Left lung (tissue), 10 donors: Measurements from ENCODE around the gene TMEM239. TPM values are rescaled to one million over a fixed set of nuclear protein-coding genes. Genes with fewer than 3 reads are reported as not detected.

Experiments used
- ATAC-seq: fragments of 200-7000 bp; cut with Tn5 transposase; one replicate; pipeline ENCODE4 v1.9.1; 2020; ENCODE audit warnings: moderate library complexity
- DNase-seq, 4 donors: peaks; one replicate each; pipeline ENCODE4 v3.0.0-alpha.2; 2013 to 2020
- H3K27ac ChIP-seq, 2 donors: fragments of 200-600 bp; sonication (generic) in 1 of 2; one replicate each; pipeline versions ENCODE4 v1.5.0 to v1.8.0; 2020 to 2021
- H3K27me3 ChIP-seq, 2 donors: fragments of 200-600 bp; sonication (generic) in 1 of 2; one replicate each; pipeline versions ENCODE4 v1.5.0 to v1.8.0; 2020 to 2021
- H3K36me3 ChIP-seq, 2 donors: fragments of 200-600 bp; sonication (generic) in 1 of 2; one replicate each; pipeline versions ENCODE4 v1.5.0 to v1.8.0; 2020 to 2021
- H3K4me1 ChIP-seq, 2 donors: fragments of 200-600 bp; one replicate each; pipeline ENCODE4 v1.8.0; 2021
- H3K4me3 ChIP-seq, 2 donors: fragments of 200-600 bp; sonication (generic) in 1 of 2; one replicate each; pipeline versions ENCODE4 v1.5.0 to v1.8.0; 2020 to 2021; ENCODE audit warnings: mild to moderate bottlenecking in 1 of 2
- H3K9me3 ChIP-seq, 2 donors: fragments of 200-600 bp; sonication (generic) in 1 of 2; one replicate each; pipeline versions ENCODE4 v1.5.0 to v1.8.0; 2020 to 2021
- CTCF ChIP-seq, 2 donors: fragments of 200-600 bp; sonication (generic) in 1 of 2; IDR thresholded peaks; one replicate each; pipeline versions ENCODE4 v1.5.0 to v1.8.0; 2021; ENCODE audit warnings: antibody characterized with exemption in 2 of 2
- intact Hi-C, 2 donors: fragments of 100-400 bp; cut with DNase I; formaldehyde crosslinking; loops; one replicate each; pipeline versions ENCODE4 v1.11.2 to v1.14.2; 2022
- polyA plus RNA-seq, 6 donors: library from polyadenylated mRNA; unstranded; fragments of 120-200 nt; gene quantifications; one replicate each; pipeline ENCODE4 v1.2.1, GENCODE V29; 2013; ENCODE audit not compliant: insufficient read length in 6 of 6
- total RNA-seq, 2 donors: library from RNA; stranded (reverse); fragmentation: NEBNext Ultra II Directional; extraction: Animal tissue kit (Norgen Biotek cat#: 25700); gene quantifications; one replicate each; pipeline ENCODE4 v1.2.1, GENCODE V29; 2021
- donor health status: DM: no; HTN: yes; CAD: no.
- donor health status: DM: no; HTN: no; CAD: no.

The TMEM239 gene
- total and polyA plus RNA-seq, 8 donors: 0.05 TPM; not detected in 7

GRCh38 chr20:2799688-2800520 is 16.3 kb upstream of the TMEM239 start:
- H3K27me3 ChIP-seq: peaks cover 38 to 96% of the 10 kb centered on the region in 2 donors
- H3K27ac ChIP-seq: no peak overlapping the region
- intact Hi-C loops: no loop called here
- peak in 2 of 4 donors; percentile 21 to 33 for DNase-seq
- ATAC-seq: peak; percentile 48
- H3K9me3 ChIP-seq: no peaks in the 10 kb centered on the region
- no peaks in the 10 kb centered on the region for H3K36me3 ChIP-seq
- peaks cover 0 to 25% of the 10 kb centered on the region in 2 donors for H3K4me1 ChIP-seq
- peak overlapping the region; percentile 28 to 31 for H3K4me3 ChIP-seq
- no peak for TF ChIP-seq CTCF (IDR thresholded peaks at IDR 0.05)

GRCh38 chr20:2800521-2801285 is 15.5 kb upstream of the TMEM239 start, which contains the start of gene CPXM1:
Gene CPXM1 (minus strand): TSS chr20:2800627. CDS start chr20:2800572, 55 bp downstream.
- ATAC-seq: peak; percentile 60
- H3K36me3 ChIP-seq: no peaks in the 10 kb centered on the region
- H3K4me1 ChIP-seq: peaks cover 0 to 25% of the 10 kb centered on the region in 2 donors
- peak in 3 of 4 donors; percentile 42 to 77 (median 61) for DNase-seq
- H3K4me3 ChIP-seq: peak within 1 kb of the TSS; percentile 28 to 31
- no peak within 1 kb of the TSS for H3K27ac ChIP-seq
- TF ChIP-seq CTCF (IDR thresholded peaks at IDR 0.05): no peak
- no peaks in the 10 kb centered on the region for H3K9me3 ChIP-seq
- peaks cover 46 to 96% of the 10 kb centered on the region in 2 donors for H3K27me3 ChIP-seq
- intact Hi-C loops: no loop called here

GRCh38 chr20:2801286-2801728 is 14.9 kb upstream of the TMEM239 start:
- ATAC-seq (no peak), DNase-seq (no peak)
- no peak overlapping the region for H3K27ac ChIP-seq
- no peak for TF ChIP-seq CTCF (IDR thresholded peaks at IDR 0.05)
- intact Hi-C loops: no loop called here
- H3K4me3 ChIP-seq: no peak overlapping the region
- H3K36me3 ChIP-seq: no peaks in the 10 kb centered on the region
- H3K4me1 ChIP-seq: peaks cover 0 to 25% of the 10 kb centered on the region in 2 donors
- H3K27me3 ChIP-seq: peaks cover 53 to 98% of the 10 kb centered on the region in 2 donors
- H3K9me3 ChIP-seq: no peaks in the 10 kb centered on the region

GRCh38 chr20:2804041-2804828 is 11.9 kb upstream of the TMEM239 start:
- no peak for DNase-seq
- intact Hi-C loops: no loop called here
- no peak for TF ChIP-seq CTCF (IDR thresholded peaks at IDR 0.05)
- H3K36me3 ChIP-seq: no peaks in the 10 kb centered on the region
- ATAC-seq: no peak
- peaks cover 61 to 100% of the 10 kb centered on the region in 2 donors for H3K27me3 ChIP-seq
- no peaks in the 10 kb centered on the region for H3K9me3 ChIP-seq
- no peak overlapping the region for H3K4me3 ChIP-seq
- peaks cover 0 to 22% of the 10 kb centered on the region in 2 donors for H3K4me1 ChIP-seq
- H3K27ac ChIP-seq: no peak overlapping the region
